Astrocyte (in vitro differentiated cells and primary cell): ENCODE data around the gene PRR36.

Experiments
- EZH2 ChIP-seq: IDR thresholded peaks from 2 replicates; pipeline ENCODE4 v1.6.1; 2012; ENCODE audit warnings: mild to moderate bottlenecking, low read length, inconsistent platforms; ENCODE audit not compliant: insufficient read depth
- TF ChIP-seq, protein P1 (sequence below): IDR thresholded peaks from 2 replicates; pipeline ENCODE4 v1.5.1; 2011; ENCODE audit warnings: low read depth, mild to moderate bottlenecking, inconsistent platforms, low read length, moderate library complexity; ENCODE audit not compliant: insufficient read depth

DNA sequence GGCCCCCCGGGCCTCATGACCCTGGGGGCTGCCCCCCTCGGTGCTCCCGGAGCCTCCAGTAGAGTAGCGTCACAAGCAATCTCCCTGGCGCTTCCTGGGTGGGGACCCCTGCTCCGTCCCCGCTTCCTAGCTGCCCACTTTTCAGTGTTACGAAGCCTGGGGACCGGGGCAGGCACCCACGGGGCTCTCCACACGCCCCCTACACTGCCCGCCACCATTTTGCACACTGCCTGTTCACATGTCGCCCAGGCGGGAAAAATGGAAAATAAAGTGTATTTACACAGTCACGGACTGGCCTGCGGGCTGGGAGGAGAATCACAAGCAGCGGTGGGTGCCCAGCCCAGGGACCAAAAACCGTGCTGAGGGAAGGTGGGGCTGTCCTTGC, 9.5 kb downstream of the PRR36 start:
- TF ChIP-seq, protein P1, sequence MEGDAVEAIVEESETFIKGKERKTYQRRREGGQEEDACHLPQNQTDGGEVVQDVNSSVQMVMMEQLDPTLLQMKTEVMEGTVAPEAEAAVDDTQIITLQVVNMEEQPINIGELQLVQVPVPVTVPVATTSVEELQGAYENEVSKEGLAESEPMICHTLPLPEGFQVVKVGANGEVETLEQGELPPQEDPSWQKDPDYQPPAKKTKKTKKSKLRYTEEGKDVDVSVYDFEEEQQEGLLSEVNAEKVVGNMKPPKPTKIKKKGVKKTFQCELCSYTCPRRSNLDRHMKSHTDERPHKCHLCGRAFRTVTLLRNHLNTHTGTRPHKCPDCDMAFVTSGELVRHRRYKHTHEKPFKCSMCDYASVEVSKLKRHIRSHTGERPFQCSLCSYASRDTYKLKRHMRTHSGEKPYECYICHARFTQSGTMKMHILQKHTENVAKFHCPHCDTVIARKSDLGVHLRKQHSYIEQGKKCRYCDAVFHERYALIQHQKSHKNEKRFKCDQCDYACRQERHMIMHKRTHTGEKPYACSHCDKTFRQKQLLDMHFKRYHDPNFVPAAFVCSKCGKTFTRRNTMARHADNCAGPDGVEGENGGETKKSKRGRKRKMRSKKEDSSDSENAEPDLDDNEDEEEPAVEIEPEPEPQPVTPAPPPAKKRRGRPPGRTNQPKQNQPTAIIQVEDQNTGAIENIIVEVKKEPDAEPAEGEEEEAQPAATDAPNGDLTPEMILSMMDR, result no peak
- TF ChIP-seq EZH2, result no peak
